Brain microvascular endothelial cell (primary cell): ENCODE results near the gene QSER1.
"Not testable (repeated sequence)": the region's sequence is repeated elsewhere in the genome, so short reads cannot be mapped to it uniquely, and the experiment has no call there.

ENCODE experiments used
- DNase-seq: peaks from one replicate; pipeline ENCODE4 v3.0.0-alpha.2; 2020
- H3K27ac ChIP-seq: fragments of 250-450 bp; sonication (Bioruptor Pico); 2 replicates; pipeline ENCODE4 v1.5.1; 2020; ENCODE audit warnings: mild to moderate bottlenecking, moderate library complexity
- H3K27me3 ChIP-seq: fragments of 250-450 bp; sonication (Bioruptor Pico); replicated peaks from 2 replicates; pipeline ENCODE4 v1.5.1; 2020; ENCODE audit warnings: mild to moderate bottlenecking
- H3K36me3 ChIP-seq: fragments of 250-450 bp; sonication (Bioruptor Pico); replicated peaks from 2 replicates; pipeline ENCODE4 v1.5.1; 2020; ENCODE audit warnings: mild to moderate bottlenecking
- H3K4me3 ChIP-seq: 2 replicates; pipeline ENCODE4 v1.5.1; 2011; ENCODE audit warnings: low read depth, mild to moderate bottlenecking, control low read depth, low read length, moderate library complexity
- in situ Hi-C: cut with HindIII; loops from 2 replicates; pipeline ENCODE4 v1.10.0; 2017; ENCODE audit warnings: low sequenced_read_pairs, low pct_ligation_motif_present
- TF ChIP-seq, protein P1 (sequence below): IDR thresholded peaks from 2 replicates; pipeline ENCODE4 v1.5.1; 2011; ENCODE audit warnings: low read depth, mild to moderate bottlenecking, moderate library complexity, low read length, control low read depth, inconsistent platforms; ENCODE audit errors: missing control alignments

The QSER1 gene

DNA sequence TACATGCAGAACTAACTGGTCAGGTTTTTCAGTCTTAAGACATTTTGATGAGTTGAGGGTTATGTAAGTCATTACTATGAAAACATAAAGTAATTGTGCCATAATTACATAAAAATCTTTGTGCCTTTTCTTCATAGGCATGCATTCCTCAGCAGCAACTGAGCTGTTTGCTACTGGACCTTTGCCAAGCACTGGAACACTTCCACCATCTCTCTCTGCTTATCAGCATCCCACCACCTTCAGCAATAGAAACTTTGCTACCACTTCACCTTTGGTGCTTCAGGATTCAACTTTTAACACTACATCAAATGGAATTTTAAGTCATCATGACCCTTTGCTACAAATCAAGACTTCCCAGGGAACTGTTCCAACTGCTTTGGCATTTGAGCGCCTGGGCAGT lies 39.0 kb downstream of the QSER1 start:
- DNase-seq, result no peak
- H3K36me3 ChIP-seq, result peaks cover 27% of the 10 kb centered on the region
- in situ Hi-C loops, result no loop called here

DNA sequence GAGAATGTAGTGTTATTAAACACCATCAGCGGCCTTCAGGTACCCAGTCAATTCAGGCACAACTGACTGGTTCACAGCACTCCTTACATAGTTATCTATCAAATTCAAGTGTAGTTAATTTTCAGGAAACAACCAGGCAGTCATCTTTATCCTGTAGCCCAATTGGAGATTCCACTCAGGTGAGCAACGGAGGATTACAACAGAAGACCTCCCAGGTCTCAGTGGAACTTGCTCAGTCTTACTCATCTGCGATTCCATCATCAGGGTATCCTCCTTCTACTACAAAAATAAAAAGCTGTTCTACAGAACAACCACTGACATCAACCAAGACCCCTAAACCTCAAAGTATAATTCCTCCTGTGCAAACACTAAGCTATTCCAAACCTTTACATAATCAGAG lies 39.6 kb downstream of the QSER1 start:
- H3K36me3 ChIP-seq, result peaks cover 27% of the 10 kb centered on the region
- H3K27ac ChIP-seq, result no peak overlapping the region
- H3K27me3 ChIP-seq, result no peaks in the 10 kb centered on the region
- TF ChIP-seq, protein P1, sequence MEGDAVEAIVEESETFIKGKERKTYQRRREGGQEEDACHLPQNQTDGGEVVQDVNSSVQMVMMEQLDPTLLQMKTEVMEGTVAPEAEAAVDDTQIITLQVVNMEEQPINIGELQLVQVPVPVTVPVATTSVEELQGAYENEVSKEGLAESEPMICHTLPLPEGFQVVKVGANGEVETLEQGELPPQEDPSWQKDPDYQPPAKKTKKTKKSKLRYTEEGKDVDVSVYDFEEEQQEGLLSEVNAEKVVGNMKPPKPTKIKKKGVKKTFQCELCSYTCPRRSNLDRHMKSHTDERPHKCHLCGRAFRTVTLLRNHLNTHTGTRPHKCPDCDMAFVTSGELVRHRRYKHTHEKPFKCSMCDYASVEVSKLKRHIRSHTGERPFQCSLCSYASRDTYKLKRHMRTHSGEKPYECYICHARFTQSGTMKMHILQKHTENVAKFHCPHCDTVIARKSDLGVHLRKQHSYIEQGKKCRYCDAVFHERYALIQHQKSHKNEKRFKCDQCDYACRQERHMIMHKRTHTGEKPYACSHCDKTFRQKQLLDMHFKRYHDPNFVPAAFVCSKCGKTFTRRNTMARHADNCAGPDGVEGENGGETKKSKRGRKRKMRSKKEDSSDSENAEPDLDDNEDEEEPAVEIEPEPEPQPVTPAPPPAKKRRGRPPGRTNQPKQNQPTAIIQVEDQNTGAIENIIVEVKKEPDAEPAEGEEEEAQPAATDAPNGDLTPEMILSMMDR, result no peak
- no peak overlapping the region for H3K4me3 ChIP-seq
- in situ Hi-C loops, result no loop called here
- DNase-seq, result no peak

More for the DNA sequence above, 39.0 kb downstream of the QSER1 start:
- TF ChIP-seq, protein P1, result no peak
- H3K27me3 ChIP-seq, result no peaks in the 10 kb centered on the region
- H3K4me3 ChIP-seq, result no peak overlapping the region
- no peak overlapping the region for H3K27ac ChIP-seq

DNA sequence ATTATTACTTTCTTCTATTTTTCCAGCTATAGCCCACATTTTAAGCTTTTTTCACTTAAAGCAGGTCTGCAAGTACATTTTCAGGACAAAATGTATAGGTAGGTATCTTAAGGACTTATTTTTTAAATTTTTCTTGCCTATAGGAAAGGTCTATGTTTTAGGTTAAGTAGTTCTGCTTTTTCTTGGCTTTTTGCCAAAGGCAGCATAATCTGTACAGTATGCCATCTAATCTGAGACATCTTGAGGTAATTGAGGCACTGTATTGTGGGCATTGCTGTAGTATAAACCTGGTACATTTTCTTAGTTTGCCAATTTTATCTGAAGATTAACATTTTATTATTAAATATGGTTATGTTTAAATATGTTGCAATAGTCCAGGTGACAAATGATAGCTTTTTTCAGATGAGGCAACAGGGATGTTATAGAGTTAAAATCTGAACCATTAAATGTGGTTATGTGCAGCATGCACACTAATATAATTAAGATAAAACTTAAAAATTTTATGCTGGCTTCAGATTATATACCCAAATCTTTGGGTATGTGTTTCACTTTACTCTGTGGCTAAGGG lies 42.9 kb downstream of the QSER1 start:
- no peak for DNase-seq
- TF ChIP-seq, protein P1, result no peak
- H3K27ac ChIP-seq, result no peak overlapping the region
- H3K27me3 ChIP-seq, result no peaks in the 10 kb centered on the region
- peaks cover 30% of the 10 kb centered on the region for H3K36me3 ChIP-seq
- in situ Hi-C loops, result no loop called here
- no peak overlapping the region for H3K4me3 ChIP-seq

DNA sequence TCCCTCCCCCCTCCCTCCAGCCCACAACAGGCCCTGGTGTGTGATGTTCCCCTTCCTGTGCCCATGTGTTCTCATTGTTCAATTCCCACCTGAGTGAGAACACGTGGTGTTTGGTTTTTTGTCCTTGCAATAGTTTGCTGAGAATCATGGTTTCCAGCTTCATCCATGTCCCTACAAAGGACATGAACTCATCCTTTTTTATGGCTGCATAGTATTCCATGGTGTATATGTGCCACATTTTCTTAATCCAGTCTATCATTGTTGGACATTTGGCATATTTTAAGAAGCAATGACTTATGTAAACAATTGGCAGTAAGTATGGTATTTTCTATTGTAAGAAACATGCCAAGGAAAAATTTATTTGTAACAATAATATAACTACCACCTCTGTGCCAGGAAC lies 43.6 kb downstream of the QSER1 start:
- H3K4me3 ChIP-seq, H3K27ac ChIP-seq, in situ Hi-C loops, DNase-seq, H3K27me3 ChIP-seq: not testable (repeated sequence)
- H3K36me3 ChIP-seq, result peaks cover 30% of the 10 kb centered on the region

DNA sequence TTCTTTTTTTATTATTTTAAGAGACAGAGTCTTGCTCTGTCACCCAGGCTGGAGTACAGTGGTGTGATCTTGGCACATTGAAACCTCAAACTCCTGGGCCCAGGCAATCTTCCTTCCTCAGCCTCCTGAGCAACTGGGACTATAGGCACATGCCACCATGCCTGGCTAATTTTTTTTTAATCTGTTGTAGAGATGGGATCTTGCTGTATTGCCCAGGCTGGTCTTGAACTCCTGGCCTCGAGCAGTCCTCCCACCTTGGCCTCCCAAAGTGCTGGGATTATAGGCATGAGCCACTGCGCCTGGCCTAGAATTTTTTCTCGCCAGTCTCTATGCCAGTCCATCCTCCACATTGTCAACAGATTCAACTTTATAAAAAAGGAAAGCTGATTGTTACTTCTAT lies 44.7 kb downstream of the QSER1 start:
- H3K27me3 ChIP-seq, H3K27ac ChIP-seq, in situ Hi-C loops, DNase-seq, H3K4me3 ChIP-seq: not testable (repeated sequence)
- H3K36me3 ChIP-seq, result peaks cover 23% of the 10 kb centered on the region

DNA sequence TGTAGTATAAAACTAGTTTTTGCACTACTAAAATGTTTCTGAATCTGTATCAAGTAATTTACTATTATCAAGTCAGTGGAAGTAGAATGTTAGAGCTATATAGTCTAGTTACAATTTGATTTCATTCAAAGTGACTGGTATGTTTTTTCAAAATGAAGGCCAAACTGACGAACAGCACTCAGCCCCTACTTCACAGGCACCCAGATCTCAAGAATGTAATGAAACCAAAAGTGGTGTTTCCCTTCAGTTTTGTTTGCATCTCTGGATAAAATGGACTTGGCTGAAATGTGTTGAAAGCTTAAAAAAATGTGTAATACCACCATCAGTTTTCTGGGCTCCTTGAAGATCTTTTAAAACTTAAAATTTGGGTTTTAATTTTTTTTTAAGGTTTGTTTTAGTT lies 46.4 kb downstream of the QSER1 start:
- TF ChIP-seq, protein P1, result no peak
- in situ Hi-C loops, result no loop called here
- H3K27me3 ChIP-seq, result no peaks in the 10 kb centered on the region
- H3K27ac ChIP-seq, result no peak overlapping the region
- peaks cover 8% of the 10 kb centered on the region for H3K36me3 ChIP-seq
- H3K4me3 ChIP-seq, result no peak overlapping the region
- no peak for DNase-seq

DNA sequence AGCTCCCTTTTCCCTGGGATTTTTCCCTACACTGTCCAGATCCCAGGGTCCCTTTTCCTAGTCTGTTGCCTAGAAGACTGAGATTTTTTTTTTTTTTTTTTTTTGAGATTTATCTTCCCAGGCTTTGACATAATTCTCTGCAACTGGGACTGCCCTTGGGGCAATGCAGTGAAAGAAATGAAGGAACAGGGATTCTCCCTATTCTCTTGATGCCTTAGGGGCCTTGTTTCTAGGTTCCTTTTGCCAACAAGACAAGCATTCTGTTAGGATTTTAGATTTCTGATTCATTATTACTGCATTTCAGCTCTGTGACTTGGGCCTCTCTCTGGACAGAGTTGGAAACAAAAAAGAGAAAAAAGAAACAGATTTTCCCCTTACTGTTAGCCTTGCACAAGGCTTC lies 47.3 kb downstream of the QSER1 start:
- Histone ChIP-seq H3K27ac (no peak overlapping the region), H3K36me3 (peaks cover 7% of the 10 kb centered on the region), H3K4me3 (no peak overlapping the region), H3K27me3 (no peaks in the 10 kb centered on the region)
- in situ Hi-C loops, result no loop called here
- TF ChIP-seq, protein P1, result no peak
- DNase-seq, result no peak
